ENCODE measurements around the gene AHRR. TPM values are rescaled to one million over a fixed set of nuclear protein-coding genes. Genes with fewer than 3 reads are reported as not detected.
"Not testable (repeated sequence)": the region's sequence is repeated elsewhere in the genome, so short reads cannot be mapped to it uniquely, and the experiment has no call there.

The AHRR gene
- total RNA-seq, 1 donor from 2014 or later: 26.0 TPM

- Mint-ChIP-seq H3K9me3 (no peaks in the 10 kb centered on the region), H3K36me3 (ENCODE audit: low read depth) (no peaks in the 10 kb centered on the region), H3K27ac (no peak overlapping the region), H3K27me3 (no peaks in the 10 kb centered on the region), H3K4me3 (no peak overlapping the region), H3K4me1 (no peaks in the 10 kb centered on the region)
- no peak for DNase-seq
- intact Hi-C loops (cut with micrococcal nuclease): no loop called here
These were observed 162.1 kb downstream of the AHRR start for GRCh38 chr5:483434-484140.

DNA sequence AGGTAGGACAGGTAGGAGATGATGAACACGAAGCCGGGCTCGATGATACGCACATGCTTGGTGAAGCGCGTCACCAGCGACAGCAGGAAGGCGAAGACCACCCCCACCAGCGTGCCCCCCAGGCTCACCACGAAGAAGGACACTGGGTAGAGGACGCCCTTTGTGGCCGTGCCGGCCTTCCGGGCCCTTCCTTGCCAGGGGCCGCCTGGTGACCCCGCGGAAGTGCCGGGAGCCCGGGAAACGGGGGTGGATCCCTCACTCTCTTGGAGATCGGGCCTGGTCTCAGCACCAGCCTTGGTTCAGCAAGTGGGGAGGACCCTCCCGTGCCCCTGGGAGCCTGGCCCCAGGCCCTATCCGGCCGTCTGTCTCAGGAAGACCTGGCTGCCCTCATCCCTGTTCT, 163.0 kb downstream of the AHRR start:
- Mint-ChIP-seq H3K27me3 (no peaks in the 10 kb centered on the region), H3K27ac (no peak overlapping the region), H3K4me3 (no peak overlapping the region), H3K9me3 (no peaks in the 10 kb centered on the region), H3K4me1 (no peaks in the 10 kb centered on the region), H3K36me3 (ENCODE audit: low read depth) (no peaks in the 10 kb centered on the region)
- intact Hi-C loops (cut with micrococcal nuclease): no loop called here
- no peak for DNase-seq

GRCh38 chr5:485113-485945, 163.8 kb downstream of the AHRR start:
- H3K27me3 Mint-ChIP-seq: no peaks in the 10 kb centered on the region
- no peaks in the 10 kb centered on the region for H3K9me3 Mint-ChIP-seq
- no peak overlapping the region for H3K4me3 Mint-ChIP-seq
- no peak overlapping the region for H3K27ac Mint-ChIP-seq
- intact Hi-C loops (cut with micrococcal nuclease): no loop called here
- no peaks in the 10 kb centered on the region for H3K36me3 Mint-ChIP-seq (ENCODE audit: low read depth)
- H3K4me1 Mint-ChIP-seq: no peaks in the 10 kb centered on the region
- no peak for DNase-seq

DNA sequence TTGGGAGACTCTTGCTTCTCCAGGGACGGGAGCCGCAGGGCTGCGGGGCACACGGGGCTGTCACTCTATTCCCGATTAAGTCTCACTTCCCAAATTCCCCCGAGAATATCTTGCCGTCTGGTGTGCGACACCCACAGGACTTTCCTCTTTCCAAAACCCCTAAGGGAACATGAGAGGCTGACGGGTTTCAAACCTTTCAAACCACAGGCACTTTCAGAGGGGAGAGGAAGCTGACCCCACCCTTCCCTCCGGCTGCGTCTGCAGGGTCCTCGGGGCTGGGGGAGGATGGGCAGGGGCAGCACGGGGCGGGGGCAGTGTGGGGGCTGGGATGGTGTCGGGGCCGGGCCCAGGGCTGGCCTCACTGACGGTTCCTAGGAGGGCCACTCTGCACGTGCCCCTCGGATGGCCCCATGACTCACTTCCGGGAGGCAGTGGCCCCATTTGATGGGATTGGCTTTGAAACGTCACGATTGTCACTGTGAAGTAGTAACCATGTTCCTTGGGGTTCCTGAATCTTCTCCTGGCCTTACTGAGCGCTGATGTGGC, 164.5 kb downstream of the AHRR start:
- Mint-ChIP-seq H3K36me3 (ENCODE audit: low read depth) (no peaks in the 10 kb centered on the region), H3K4me1 (no peaks in the 10 kb centered on the region), H3K4me3 (no peak overlapping the region), H3K27ac (no peak overlapping the region), H3K27me3 (no peaks in the 10 kb centered on the region), H3K9me3 (no peaks in the 10 kb centered on the region)
- intact Hi-C loops (cut with micrococcal nuclease): no loop called here
- DNase-seq: no peak

DNA sequence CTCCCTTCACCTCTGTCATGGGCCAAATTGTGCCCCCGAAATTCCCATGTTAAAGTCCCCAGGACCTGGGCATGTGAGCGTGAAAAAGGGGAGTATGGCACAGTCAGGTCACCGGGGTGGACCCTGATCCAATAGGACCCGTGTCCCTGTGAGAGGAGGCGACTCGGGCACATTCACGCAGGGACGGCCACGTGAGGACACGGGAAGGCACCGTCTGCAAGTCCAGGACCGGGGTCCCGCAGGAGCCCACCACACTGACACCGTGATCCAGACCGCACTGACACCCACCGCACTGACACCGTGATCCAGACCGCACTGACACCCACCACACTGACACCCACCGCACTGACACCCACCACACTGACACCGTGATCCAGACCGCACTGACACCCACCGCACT, 165.1 kb downstream of the AHRR start:
- H3K36me3 Mint-ChIP-seq (ENCODE audit: low read depth); H3K27me3 Mint-ChIP-seq; H3K27ac Mint-ChIP-seq: not testable (repeated sequence)

More for the DNA sequence above, 165.1 kb downstream of the AHRR start:
- H3K9me3 Mint-ChIP-seq; H3K4me3 Mint-ChIP-seq; DNase-seq; intact Hi-C loops (cut with micrococcal nuclease); H3K4me1 Mint-ChIP-seq: not testable (repeated sequence)

Other genes with a start within 250 kb of the AHRR start
- gene PLEKHG4B, start 229.5 kb upstream of the AHRR start, total RNA-seq: not detected in 2 replicates
- gene LRRC14B, start 130.2 kb upstream of the AHRR start, total RNA-seq: not detected in 2 replicates
- 7.1 and 7.7 TPM in 2 replicates for gene CCDC127, start 103.6 kb upstream of the AHRR start, total RNA-seq
- 147 and 150 TPM in 2 replicates for gene SDHA, start 103.4 kb upstream of the AHRR start, total RNA-seq
- gene PDCD6, start 50.1 kb upstream of the AHRR start, total RNA-seq: 118 and 119 TPM in 2 replicates
- 64.5 and 67.2 TPM in 2 replicates for gene EXOC3, start 121.5 kb downstream of the AHRR start, total RNA-seq
- gene SLC9A3, start 202.7 kb downstream of the AHRR start, total RNA-seq: 3.0 and 3.3 TPM in 2 replicates